Measurements from ENCODE around the gene AAK1. TPM values are rescaled to one million over a fixed set of nuclear protein-coding genes. Genes with fewer than 3 reads are reported as not detected.
A peak's percentile ranks its signal among the peaks of the same experiment; 100 is the strongest.

Gene AAK1
- polyA plus RNA-seq, 3 donors = 16.2 to 18.9 (median 18.0) TPM

DNA sequence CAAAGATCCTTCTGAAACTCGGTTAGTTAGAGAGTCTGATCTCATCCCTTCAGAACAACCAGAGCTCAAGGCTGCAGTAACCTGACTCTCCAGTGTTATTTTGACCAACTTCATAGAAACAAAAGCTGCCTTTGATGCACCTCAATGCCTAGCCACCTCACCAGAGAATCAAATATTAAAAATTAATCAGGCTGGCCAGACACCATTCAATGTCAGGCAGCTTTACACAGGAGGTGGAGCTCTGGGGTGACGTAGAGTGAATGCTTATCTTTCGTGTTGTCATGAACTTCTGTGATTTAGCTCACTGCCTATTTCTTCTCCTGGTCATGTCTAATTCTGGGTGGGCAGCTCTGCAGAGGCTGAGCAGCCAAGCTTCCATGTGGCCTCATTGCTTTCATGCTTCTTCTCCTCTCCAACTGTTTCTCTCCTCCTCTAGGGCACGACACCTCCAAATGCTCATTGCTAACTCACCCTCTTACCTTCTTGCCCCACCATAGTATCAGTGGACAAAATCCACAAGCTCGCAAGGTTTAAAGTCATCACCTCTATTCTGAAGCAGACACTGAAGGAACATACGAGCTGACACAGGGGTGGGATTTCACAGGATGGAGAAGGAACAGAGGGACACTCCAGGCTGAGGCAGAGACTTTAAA, 39.4 kb downstream of the AAK1 start:
- DNase-seq (ENCODE audit: low read depth in 3 of 3, low spot score in 2 of 3) = no peak

- no peak for DNase-seq (ENCODE audit: low read depth in 3 of 3, low spot score in 2 of 3)
Measured at GRCh38 chr2:69603146-69603743, 40.3 kb downstream of the AAK1 start.

DNA sequence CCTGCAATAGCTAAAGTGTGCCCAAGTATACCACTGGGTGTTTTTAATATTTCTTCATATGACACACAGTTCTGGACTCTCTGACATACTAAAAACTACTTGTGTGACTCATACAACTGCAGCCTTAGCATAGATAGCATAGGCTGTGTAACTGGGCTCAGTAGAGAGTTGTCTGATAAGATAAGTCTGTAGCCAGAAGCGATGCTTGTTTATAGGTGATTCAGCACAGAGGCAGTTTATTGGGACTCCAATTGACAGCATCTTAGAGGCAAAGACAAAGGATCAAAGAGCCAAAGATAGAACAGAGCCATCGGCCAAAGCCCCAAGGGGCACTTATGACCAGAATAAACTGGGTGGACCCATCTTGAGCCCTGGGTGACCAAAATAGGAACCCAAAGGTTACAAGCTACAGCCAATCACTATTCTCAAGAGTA, 42.3 kb downstream of the AAK1 start:
- DNase-seq (ENCODE audit: low read depth in 3 of 3, low spot score in 2 of 3) = no peak

DNA sequence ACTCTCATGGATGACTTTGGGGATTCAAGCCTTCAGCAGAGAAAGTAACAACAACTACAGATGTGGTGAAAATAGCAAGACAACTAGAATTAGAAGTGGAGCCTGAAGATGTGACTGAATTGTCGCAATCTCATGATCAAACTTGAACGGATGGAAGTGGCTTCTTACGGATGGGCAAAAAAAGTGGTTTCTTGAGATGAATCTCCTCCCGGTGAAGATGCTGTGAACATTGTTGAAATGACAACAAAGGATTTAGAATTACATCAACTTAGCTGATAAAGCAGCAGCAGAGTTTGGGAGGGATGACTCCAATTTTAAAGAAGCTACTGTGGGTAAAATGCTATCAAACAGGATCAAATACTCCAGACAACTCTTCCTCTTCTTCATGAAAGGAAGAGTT, 43.1 kb downstream of the AAK1 start:
- no peak for DNase-seq (ENCODE audit: low read depth in 3 of 3, low spot score in 2 of 3)

DNA sequence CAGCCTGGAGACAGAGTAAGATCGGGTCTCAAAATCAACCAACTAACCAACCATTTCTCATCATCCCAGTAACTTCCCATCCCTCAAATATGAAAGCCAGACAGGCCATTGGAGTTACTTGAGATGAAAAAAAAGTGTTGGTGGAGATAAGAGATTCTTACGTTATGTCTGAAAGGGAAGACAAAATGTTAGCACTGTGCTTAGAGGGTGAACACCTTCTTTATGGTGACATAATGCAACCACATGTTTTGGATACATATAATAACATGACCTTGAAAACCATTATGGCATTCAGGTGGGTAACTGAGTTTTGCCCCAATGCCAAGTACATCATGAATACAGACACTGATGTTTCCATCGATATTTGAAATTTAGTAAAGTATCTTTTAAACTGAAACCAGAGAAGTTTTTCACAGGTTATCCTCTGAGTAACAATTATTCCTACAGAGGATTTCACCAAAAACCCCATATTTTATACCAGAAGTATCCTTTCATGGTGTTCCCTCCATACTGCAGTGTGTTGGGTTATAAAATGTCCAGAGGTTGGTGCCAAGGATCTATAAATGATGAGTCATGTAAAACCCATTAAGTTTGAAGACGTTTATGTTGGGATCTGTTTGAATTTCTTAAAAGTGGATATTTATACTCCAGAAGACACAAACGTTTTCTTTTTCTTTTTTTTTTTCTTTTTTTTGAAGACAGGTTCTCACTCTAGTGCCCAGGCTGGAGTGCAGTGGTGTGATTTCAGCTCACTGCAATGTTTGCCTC, 45.5 kb downstream of the AAK1 start:
- no peak for DNase-seq (ENCODE audit: low read depth in 3 of 3, low spot score in 2 of 3)

DNA sequence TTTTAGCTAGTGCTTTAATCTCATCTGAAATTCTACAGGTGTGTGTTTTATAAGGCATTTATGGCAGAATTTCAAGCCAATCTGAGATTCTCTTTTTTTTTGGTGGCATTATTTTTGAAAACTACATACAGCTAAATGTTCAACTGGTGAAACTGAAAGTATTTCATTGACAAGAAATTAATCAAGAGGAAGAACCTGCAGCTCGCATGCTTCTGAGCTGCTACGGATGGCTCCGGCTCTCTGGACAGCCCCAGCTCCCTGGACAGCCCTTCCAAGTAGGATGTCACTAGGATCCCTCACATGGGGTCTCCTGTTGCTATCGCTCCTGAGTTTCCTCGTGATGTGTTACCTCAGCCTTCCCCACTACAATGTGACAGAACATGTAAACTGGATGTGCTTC, 46.4 kb downstream of the AAK1 start:
- no peak for DNase-seq (ENCODE audit: low read depth in 3 of 3, low spot score in 2 of 3)

DNA sequence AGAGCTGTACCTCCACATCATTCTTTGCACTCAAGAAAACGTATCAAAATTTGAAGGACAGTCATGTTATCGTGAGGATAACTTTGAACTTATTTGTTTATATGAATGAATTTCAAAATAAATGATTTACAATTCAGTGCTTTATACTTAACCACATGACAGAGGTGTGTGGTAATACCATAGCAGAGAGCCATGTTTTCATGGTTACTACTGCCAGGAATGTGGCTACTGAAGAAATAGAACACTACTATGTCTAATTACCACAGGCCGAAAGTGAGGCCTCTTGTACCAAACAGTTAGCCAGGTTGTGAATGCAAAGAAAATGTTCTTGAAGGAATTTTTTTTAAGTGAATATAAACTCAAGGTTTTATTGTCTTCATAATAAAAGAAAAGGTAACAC, 49.2 kb downstream of the AAK1 start:
- DNase-seq (ENCODE audit: low read depth in 3 of 3, low spot score in 2 of 3) = no peak

DNA sequence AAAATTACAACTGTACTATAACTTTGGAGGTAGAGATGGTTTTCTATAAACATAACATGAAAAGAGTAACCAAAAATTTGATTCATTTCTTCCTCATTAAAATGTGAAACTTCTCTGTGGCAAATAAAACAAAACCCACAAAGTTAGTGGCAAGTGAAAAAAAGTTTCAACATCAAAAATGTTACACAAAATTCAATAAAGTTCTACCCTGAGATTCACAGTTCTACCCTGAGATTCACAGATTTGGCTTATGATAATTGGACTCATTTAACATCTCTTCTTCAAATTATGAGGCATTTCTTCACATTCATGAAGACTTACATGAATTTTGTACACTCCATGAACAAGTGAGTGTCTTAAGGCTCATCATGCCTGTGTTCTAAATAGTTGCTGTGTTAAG, 51.0 kb downstream of the AAK1 start:
- no peak for DNase-seq (ENCODE audit: low read depth in 3 of 3, low spot score in 2 of 3)

DNA sequence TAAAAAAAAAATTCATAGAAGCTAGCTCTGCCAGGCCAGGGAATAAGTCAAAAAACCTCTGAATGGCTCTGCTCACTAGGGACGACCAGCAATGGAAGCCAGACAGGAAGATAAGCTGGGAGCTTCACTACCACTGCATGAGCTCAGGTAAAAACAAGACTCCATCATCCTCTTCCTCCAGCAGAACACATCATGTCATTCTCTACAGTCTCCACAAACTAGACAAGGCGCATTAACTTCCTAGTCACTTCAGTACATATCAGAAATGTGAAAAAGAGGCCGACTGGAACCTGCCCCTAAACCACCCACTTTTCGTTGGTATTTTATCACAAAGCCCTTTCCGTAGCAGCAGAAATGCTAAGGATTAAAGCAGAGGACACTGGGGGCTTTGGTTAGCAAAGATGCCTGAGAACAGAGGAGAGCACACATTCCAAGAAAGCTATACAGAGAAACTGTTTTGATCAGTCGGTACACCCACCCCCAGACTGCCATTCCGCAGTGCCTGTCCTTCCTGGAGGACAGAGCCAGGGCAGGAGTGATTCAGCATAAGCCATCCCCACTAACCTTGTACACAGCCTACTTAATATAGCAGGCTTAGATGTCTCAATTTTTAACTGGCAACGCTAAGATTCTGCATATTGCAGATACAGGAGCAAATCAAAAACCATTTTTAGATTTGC, 53.4 kb downstream of the AAK1 start:
- DNase-seq (ENCODE audit: low read depth in 3 of 3, low spot score in 2 of 3) = no peak

- DNase-seq (ENCODE audit: low read depth in 3 of 3, low spot score in 2 of 3) = no peak
Measured at GRCh38 chr2:69588945-69589344, 54.6 kb downstream of the AAK1 start.

DNA sequence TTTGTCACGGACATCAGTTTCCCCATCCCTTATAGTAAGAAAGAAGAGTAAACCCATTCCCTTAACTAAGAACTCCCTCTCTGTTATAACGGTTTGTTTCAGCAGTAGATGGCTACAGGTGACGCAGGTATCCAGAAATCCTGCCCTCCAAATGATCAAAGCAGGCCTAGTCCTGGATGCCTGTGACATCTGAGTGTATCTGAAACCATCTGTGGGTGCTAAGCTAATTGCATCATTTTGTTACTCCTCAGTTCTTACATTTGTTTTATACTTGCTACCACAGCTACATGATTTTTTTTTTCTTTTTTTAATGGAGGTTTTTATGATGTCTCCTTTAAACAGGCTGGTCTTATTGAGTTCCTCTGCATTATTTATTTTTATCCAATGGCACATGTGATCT, 55.1 kb downstream of the AAK1 start:
- no peak for DNase-seq (ENCODE audit: low read depth in 3 of 3, low spot score in 2 of 3)

GRCh38 chr2:69585855-69586555, 57.5 kb downstream of the AAK1 start:
- no peak for DNase-seq (ENCODE audit: low read depth in 3 of 3, low spot score in 2 of 3)

DNA sequence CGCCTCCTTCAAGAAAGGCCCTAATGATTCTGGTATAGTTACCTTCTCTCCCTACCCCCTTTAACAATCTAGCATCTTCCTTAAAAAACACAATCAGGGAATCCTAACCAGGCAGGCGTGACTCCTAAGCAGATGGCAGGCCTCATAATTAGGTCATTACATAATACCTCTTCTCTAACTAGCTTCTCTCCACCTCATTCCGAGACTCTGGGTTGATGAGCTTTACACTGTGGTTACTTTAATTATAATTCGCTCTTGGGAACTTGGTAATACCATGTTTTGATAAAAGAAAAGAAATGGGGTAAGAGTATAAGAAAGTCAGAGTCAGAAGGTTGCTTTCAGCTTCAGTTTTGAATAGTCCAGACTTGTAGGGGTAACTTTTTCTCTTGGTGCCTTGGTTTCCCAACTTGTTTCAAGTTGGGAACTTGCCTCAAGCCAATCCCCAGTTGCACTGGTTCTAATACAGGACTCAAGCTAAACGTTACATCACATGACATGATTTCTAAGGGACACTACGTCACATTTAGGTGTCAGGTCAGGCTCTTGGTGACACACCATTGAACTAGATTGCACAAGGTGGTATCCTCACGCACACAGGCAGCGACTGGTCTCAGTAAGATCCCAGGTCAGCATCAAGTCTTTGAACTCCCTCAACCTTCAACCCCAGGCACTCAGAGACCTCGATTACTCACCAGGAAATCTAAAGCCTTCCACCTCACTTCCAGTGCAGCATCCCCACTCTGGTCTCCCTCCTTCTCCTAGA, 59.2 kb downstream of the AAK1 start:
- no peak for DNase-seq (ENCODE audit: low read depth in 3 of 3, low spot score in 2 of 3)

GRCh38 chr2:69583321-69583833, 60.2 kb downstream of the AAK1 start:
- DNase-seq (ENCODE audit: low read depth in 3 of 3, low spot score in 2 of 3) = no peak

- no peak for DNase-seq (ENCODE audit: low read depth in 3 of 3, low spot score in 2 of 3)
Measured at GRCh38 chr2:69582582-69583176, 60.9 kb downstream of the AAK1 start.

DNA sequence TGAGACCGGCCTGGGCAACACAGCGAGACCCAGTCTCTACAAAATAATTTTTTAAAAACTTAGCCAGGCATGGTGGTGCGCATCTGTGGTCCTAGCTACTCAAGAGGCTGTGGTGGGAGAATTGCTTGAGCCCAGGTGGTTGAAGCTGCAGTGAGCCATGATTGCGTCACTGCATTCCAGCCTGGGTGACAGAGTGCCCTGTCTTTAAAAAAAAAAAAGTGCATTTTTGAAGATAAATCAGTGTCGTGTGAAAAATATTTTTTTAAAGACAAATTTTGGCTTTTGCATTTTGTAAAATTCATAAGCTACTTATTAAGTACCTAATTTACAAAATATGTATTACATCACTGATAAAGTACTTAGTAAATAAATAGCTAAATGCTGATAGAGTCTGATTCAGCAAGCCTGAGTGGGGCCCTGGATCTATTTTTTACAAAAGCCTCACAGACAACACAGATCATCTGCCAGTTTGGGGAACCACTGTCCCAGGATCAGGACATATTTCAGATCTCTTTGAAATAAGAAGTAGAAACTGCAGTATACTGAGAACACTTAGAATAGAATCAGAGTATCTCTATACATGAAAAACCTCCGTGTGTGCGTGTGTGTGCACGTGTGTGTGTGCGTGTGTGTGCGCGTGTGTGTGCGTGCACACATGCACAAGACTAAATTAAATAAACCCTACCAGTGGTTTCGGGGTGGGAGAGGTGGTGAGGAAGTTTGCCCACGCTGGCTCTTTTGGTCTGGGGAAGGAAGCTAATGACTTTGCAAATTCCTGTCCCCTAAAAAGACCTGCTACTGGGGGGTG, 61.6 kb downstream of the AAK1 start:
- no peak for DNase-seq (ENCODE audit: low read depth in 3 of 3, low spot score in 2 of 3)

- no peak for DNase-seq (ENCODE audit: low read depth in 3 of 3, low spot score in 2 of 3)
Measured at GRCh38 chr2:69580486-69580885, 63.1 kb downstream of the AAK1 start.

DNA sequence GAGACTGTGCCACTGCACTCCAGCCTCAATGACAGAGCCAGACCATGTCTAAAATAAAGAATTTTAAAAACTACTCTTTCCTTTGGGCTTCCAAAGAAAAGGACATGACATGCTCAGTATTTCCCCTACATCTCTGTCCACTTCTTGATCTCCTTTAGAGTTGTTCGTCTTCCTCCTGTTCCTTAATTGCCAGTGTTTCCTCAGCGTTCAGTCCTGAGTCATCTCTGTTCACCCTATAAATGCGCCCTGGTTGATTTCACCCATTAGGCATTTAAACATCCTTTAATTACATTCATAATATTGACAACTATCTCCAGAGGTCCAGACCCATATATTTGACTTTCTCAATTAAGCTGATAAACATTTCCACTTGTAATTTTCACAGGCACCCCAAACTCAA, 64.0 kb downstream of the AAK1 start:
- DNase-seq (ENCODE audit: low read depth in 3 of 3, low spot score in 2 of 3) = no peak

DNA sequence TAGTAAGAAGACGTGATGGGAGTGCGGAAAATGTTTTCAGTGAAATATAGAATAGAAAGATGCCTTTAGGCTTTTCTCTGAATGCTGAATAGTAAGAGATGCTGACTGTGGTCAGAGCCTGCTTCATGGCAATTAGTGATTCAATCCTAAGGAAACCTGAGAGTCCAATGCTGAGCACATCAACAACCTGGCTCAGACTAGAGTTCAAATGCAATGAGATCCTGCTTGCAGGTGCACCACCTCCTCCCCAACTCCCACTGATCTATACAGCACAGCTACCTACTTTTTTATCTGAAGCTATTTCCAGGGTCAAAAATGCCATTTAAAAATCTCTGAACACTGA, 65.4 kb downstream of the AAK1 start:
- DNase-seq (ENCODE audit: low read depth in 3 of 3, low spot score in 2 of 3) = peak in 1 of 3 donors; percentile 19

Measured in right renal cortex interstitium (tissue), 3 donors.